Measurements from ENCODE around the gene MBD1.
"Not testable (repeated sequence)": the region's sequence is repeated elsewhere in the genome, so short reads cannot be mapped to it uniquely, and the experiment has no call there.

The MBD1 gene, protein sequence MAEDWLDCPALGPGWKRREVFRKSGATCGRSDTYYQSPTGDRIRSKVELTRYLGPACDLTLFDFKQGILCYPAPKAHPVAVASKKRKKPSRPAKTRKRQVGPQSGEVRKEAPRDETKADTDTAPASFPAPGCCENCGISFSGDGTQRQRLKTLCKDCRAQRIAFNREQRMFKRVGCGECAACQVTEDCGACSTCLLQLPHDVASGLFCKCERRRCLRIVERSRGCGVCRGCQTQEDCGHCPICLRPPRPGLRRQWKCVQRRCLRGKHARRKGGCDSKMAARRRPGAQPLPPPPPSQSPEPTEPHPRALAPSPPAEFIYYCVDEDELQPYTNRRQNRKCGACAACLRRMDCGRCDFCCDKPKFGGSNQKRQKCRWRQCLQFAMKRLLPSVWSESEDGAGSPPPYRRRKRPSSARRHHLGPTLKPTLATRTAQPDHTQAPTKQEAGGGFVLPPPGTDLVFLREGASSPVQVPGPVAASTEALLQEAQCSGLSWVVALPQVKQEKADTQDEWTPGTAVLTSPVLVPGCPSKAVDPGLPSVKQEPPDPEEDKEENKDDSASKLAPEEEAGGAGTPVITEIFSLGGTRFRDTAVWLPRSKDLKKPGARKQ

GRCh38 chr18:50281295-50281971 lies at the start of gene MBD1:
MBD1 (minus strand) TSS chr18:50281523; CDS start chr18:50279992, 1,531 bp downstream.
- DNase-seq (ENCODE audit: low read depth in 2 of 2): peak; percentile 82 to 94

- no peak for DNase-seq (ENCODE audit: low read depth in 2 of 2)
These were observed 48.9 kb upstream of the MBD1 start for GRCh38 chr18:50330176-50330575.

DNA sequence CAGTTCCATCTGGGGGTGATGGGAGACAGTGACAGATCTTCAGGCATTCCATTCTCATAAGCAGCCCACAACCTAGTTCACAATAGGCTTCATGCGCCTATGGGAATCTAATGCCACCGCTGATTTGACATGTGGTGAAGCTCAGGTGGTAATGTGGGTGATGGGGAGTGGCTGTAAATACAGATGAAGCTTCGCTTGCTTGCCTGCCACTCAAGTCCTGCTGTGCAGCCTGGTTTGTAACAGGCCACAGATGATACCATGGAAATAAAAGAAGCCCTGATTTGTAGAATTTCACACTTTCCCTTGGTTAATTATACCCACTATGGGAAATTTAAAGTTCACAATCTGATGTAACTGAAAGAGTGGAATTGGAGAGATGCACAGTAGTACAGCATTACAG lies 46.7 kb upstream of the MBD1 start:
- no peak for DNase-seq (ENCODE audit: low read depth in 2 of 2)

DNA sequence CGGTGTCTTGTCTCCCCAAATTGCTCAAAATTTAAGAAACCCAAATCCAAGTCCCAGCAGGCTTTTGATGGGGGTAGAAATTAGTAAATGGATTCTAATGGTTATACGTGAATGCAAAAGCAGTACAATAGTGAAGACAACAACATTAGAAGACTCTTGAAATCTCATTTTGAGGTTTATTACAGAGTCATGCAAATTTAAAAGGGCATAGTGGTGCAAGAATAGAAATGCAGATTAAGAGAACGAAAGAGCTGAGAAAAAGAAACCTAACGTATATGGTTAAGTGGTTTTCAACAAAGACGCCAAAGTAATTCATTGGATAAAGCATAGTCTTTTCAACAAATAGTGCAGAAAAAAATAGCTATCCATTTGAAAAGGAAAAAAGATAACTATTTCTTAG lies 39.4 kb upstream of the MBD1 start:
- no peak for DNase-seq (ENCODE audit: low read depth in 2 of 2)

GRCh38 chr18:50315100-50315871 lies 34.0 kb upstream of the MBD1 start:
- no peak for DNase-seq (ENCODE audit: low read depth in 2 of 2)

- DNase-seq (ENCODE audit: low read depth in 2 of 2): no peak
These were observed 32.6 kb upstream of the MBD1 start for GRCh38 chr18:50313873-50314460.

DNA sequence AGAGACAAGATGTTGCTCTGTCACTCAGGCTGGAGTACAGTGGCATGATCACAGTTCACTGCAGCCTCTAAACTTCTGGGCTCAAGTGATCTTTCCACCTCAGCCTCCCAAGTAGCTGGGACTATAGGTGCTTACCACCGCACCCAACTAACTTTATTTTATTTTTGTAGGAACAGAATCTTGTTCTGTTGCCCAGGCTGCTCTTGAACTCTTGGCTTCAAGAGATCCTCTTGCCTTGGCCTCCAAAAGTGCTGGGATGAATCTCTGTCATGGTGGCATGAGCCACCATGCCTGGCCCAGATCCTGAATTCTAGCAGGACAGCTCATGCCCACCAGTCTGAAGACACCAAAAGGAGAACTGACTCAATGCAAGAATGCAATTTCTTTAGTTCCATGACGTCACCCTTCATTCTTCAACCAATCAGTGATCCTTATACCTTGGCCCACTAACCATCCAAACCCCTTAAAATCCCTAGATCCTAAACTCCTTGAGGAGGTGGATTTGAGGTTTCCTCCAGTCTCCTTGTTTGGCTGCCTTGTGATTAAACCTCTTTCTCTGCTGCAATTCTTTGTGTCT lies 31.8 kb upstream of the MBD1 start:
- no peak for DNase-seq (ENCODE audit: low read depth in 2 of 2)

DNA sequence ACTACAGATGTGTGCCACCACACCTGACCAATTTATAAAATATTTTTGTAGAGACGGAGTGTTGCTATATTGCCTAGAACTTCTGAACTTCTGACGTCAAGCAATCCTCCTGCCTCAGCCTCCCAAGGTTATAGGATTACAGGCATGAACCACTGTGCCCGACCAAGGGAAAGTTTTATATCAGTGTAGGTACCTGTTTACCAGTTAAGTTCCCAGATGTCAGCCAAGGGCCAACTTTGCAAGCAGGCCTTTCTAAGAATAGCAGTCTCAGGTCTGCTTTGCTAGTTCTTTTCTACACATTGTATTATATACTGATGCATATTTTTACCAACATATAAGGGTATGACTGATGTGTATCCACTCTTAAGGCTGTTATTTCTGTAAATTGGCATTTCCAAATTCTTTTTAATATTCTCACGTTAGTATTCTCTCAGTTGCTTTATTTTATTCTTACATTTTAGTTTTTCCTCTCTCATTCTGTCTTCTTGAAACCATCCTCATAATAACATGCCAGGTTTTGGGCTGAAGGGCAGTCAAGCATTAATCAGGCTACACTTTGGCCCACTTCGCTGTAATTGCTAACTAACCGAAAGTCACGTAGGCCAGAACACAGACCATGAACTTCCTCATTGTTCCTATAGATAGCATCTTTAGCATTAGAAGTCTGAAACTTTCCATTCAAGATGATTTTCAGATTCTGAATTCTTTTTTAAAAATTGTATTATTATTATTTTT lies 31.1 kb upstream of the MBD1 start:
- no peak for DNase-seq (ENCODE audit: low read depth in 2 of 2)

GRCh38 chr18:50311650-50312049 lies 30.3 kb upstream of the MBD1 start:
- no peak for DNase-seq (ENCODE audit: low read depth in 2 of 2)

DNA sequence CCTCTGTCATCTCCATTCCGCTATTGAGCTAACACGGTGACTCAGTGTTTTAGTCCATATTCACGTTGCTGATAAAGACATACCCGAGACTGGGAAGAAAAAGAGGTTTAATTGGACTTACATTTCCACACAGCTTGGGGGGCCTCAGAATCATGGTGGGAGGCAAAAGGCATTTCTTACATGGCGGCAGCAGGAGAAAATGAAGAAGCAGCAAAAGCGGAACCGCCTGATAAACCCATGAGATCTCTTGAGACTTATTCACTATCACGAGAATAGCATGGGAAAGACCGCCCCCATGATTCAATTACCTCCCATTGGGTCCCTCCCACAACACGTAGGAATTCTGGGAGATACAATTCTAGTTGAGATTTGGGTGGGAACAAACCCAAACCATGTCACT lies 28.8 kb upstream of the MBD1 start:
- no peak for DNase-seq (ENCODE audit: low read depth in 2 of 2)

DNA sequence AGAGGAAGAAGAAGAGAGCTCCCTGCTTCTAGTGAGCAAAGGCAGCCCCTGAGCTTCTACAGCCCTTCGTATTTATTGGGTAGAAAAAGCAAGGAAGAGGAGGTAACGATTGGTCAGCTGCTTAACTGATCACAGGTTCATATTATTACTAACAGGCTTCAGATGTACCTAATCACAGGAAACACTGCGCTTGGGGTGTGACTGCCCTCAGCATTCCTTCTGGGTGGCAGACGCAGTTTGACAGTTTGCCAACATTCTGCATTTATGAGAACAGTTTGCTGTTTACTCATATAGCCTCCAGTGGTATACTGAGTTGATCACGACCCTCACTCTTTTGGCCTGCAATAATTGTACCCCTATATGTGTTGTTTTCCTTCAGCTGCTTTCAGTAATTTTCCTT lies 27.5 kb upstream of the MBD1 start:
- DNase-seq (ENCODE audit: low read depth in 2 of 2): not testable (repeated sequence)

- peak; percentile 72 to 75 for DNase-seq (ENCODE audit: low read depth in 2 of 2)
These were observed 26.6 kb upstream of the MBD1 start for GRCh38 chr18:50307738-50308470.

DNA sequence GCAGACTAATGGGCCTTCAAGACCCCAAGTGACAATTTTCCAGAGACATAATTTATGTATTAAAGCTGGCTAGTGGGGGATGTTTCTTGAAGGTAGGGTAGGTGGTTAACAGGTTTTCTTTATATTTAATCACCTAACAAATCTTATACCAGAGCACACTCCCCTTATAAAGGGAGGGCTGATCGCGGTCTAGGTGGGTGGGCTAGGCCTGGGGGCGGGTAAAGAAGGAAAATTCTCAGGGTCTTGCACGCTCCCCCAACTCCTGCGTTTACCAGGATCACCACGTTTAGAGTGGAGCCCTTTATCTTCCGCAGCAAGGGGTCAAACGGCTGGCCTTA lies 26.0 kb upstream of the MBD1 start:
- DNase-seq (ENCODE audit: low read depth in 2 of 2): no peak

GRCh38 chr18:50306944-50307343 lies 25.6 kb upstream of the MBD1 start:
- DNase-seq (ENCODE audit: low read depth in 2 of 2): no peak

GRCh38 chr18:50301074-50301473 lies 19.8 kb upstream of the MBD1 start:
- DNase-seq (ENCODE audit: low read depth in 2 of 2): no peak

DNA sequence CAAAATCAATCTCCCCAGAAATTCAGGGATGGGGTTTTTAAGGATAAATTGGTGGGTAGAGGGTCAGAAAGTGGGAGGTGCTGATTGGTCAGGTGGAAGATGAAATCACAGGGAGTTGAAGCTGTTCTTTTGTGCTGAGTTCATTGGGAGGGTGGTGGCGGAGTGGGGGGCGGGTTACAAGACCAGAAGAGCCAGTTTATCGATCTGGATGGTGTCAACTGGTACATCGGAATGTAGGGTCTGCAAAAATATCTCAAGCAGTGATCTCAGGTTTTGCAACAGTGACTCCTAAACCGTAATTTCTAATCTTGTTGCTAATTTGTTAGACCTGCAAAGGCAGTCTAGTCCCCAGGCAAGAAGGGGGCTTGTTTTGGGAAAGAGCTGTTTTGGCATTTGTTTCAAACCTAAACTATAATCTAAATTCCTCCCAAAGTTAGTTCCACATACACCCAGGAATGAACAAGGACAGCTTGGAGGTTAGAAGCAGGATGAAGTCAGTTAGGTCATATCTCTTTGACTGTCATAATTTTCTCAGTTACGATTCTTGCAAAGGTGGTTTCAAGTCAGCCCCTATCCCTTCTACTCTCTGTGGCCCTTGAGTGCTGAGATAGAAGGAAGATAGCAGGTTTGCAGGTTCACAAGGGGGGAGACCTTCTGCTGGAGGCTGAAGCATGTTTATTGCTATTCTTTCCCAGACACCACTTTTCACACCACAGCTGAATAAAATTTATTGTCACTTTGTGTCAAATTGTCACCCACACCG lies 18.5 kb upstream of the MBD1 start:
- DNase-seq (ENCODE audit: low read depth in 2 of 2): no peak

DNA sequence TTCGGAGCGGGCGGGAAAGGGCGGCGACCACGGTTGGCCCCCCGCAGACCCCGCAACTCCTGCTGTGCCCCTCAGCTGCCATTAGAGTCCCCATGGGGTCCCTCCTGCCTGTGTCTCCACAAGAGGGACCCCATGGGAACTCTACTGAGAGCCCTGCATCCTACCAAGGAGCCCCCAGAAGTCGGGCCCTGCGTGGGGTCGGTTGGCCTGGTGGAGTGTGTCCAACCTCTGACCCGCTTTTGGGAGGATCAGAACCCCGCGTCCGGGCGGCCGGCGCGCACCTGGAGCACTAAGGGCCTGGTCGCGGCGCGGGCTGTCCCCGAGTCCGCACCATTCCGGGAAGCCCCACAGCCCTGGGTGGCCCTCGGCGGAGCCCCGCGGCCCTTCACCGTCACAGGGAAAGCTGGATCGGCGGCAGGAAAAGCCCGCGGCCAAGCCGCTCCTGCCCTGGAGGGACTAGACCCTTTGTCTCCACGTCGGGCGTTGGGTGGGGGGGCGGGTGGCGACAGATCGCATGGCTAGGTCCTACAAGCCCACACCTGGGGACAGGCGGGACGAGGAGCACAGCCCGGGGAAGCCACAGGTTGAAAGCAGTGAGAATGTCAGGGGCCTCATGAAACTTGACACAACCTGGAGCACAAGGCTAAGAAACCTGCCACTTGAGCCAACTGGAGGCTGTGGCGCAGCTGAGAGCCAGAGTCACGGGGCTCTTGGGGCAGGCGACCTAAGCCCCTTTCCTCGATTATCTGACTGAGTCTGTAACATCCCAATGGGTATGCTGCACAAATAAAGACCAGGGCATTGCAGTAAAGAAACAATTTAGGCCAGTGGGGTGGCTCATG lies 17.3 kb upstream of the MBD1 start:
- DNase-seq (ENCODE audit: low read depth in 2 of 2): no peak
